MM.1S (cell line): ENCODE data around the gene MXRA5.

Source experiments
- CTCF ChIP-seq: fragments of 300-600 bp; sonication (generic); IDR thresholded peaks from 2 replicates; pipeline ENCODE4 v1.5.1; 2016; ENCODE audit warnings: antibody characterized with exemption, low read length, mixed read lengths
- EZH2phosphoT487 ChIP-seq: fragments of 300-600 bp; sonication (generic); IDR thresholded peaks from 2 replicates; pipeline ENCODE4 v1.6.1; 2018; ENCODE audit warnings: antibody characterized with exemption, low read length

GRCh38 chrX:3317191-3317718 is 29.2 kb downstream of the MXRA5 start:
- no peak for TF ChIP-seq EZH2phosphoT487
- TF ChIP-seq CTCF, result no peak
